HG03457 (cell line): ENCODE measurements around the gene MEIKIN.

Source experiments
- ATAC-seq: cut with Tn5 transposase; IDR thresholded peaks from one replicate; pipeline ENCODE4 v1.9.1; 2021; ENCODE audit warnings: moderate number of reproducible peaks; ENCODE audit not compliant: unreplicated experiment

MEIKIN gene

DNA sequence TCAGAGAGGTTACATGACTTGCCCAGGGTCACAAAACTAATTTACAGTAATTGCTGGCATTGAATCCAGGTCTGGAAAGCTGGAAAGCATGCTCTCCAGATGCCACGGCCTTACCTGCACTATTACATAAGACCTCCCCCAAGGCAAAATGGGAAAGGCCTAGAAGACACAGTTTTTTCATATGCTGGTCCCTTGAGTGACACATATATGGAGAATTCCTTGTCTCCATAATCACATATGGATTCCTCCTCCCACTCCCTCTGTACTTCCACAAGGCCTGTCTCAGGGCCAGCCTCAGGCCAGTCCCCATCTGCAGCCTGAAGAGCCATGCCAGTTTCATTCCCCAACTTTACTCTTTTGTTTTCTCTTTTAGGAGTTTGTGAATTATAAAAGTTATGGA lies 28.6 kb upstream of the MEIKIN start:
- ATAC-seq: no peak

GRCh38 chr5:131973089-131973712 lies 27.7 kb upstream of the MEIKIN start:
- ATAC-seq: no peak

GRCh38 chr5:131968396-131968954 lies 23.0 kb upstream of the MEIKIN start:
- ATAC-seq: no peak

- ATAC-seq: no peak
These were observed 21.1 kb upstream of the MEIKIN start for GRCh38 chr5:131966551-131966950.

- no peak for ATAC-seq
These were observed 20.5 kb upstream of the MEIKIN start for GRCh38 chr5:131965826-131966415.

DNA sequence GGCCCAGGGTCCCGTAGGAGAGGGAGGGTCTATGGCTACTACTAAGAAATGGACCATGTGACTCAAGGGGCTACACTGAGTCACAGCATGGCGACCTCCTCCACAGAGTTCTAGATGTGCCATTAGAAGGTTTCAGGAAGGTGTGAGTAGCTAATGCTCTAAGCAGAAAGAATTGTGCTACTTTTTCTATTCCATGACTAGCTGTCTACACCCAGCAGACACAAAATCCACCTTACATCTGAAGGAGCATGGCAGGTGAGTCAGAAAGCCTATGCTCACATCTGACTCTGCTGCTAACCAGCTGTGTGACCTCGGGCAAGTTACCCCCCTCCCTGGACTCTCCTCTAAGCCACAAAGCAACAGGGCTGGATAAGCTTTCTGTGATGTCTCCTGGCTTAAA lies 14.4 kb upstream of the MEIKIN start:
- ATAC-seq: no peak

- no peak for ATAC-seq
These were observed 13.7 kb upstream of the MEIKIN start for GRCh38 chr5:131959136-131959535.

GRCh38 chr5:131957721-131958441 lies 12.4 kb upstream of the MEIKIN start:
- no peak for ATAC-seq

GRCh38 chr5:131953969-131954368 lies 8.5 kb upstream of the MEIKIN start:
- no peak for ATAC-seq

DNA sequence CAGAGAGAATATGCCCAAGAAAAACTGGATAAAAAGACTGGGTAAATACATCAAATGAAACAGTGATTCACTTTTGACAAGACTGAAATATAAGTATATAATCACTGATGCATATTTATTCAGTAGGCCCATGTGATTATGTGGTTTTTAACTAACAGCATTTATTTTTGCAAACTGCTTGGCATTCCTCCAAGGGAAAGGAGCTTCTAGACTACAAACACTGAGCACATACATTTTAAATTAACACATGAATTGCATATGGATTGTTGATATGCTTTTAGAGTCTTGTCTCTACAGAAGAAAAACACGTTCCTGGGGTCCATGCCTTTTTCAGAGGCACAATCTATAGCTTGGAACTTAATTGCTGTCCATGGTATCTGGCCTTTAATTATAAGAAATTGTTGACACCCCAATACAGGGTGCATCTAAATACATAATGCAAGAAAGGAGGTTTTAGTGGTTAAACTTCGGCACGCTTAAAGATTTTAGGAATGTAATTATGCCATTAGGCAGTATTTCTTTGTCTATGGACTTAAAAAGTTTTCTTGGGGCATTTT lies 6.9 kb upstream of the MEIKIN start:
- ATAC-seq: no peak

DNA sequence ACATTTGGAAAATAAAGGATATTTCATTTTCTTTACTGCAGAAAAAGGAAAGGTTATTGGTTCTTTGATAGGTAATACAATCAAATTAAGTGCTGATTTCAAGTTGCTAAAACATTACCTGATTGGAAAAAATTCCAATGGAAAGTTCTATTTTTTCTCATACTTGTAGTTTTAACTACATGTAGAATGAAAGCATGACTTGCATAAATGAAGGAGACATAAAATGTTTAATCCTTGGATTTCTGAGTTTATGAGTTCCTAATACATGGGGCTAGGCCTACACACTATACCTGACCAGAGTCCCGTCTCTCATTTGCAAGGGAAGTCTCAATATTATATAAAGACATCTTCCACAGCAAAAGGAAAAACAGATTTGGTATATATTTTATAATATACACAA lies 5.2 kb upstream of the MEIKIN start:
- ATAC-seq: no peak

DNA sequence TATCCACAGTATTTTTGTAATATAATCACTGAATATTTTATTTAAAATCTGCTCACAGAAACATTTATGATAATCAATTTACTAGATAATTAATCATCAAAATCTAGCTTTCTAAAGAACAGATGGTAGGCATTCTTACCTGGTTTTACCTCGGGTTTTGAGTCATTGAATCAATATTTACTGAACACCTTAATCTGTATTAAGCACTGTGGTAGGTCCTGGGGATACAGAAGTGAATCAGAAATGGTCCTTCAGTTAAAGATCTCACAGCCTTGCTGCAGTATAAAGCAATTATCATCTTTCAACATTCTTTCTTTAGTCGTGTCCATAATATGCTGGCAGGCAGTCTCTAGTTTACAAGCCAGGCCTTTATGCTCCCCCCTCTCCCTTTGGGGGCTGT lies 2.0 kb upstream of the MEIKIN start:
- no peak for ATAC-seq

GRCh38 chr5:131944702-131945550 lies 537 bp downstream of the MEIKIN start:
- ATAC-seq: no peak

GRCh38 chr5:131943916-131944315 lies 1.5 kb downstream of the MEIKIN start:
- no peak for ATAC-seq

DNA sequence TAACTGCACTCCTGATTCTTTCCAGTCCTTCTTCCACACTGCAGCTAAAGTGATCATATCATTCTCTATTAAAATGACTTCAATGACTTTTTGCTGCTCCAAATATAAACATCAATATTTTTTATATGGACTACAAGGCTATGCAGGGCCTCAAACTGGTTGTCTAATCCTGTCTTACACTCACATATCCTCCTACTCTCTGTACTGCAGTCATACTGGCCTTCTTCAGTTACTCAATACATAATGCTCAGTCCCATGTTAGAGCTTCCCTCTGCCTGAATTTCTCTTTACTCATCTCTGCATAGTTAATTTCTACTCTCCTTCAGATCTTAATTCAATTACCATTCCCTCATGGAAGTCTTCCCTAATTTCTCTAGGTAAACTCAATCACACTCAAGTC lies 3.4 kb downstream of the MEIKIN start:
- no peak for ATAC-seq

DNA sequence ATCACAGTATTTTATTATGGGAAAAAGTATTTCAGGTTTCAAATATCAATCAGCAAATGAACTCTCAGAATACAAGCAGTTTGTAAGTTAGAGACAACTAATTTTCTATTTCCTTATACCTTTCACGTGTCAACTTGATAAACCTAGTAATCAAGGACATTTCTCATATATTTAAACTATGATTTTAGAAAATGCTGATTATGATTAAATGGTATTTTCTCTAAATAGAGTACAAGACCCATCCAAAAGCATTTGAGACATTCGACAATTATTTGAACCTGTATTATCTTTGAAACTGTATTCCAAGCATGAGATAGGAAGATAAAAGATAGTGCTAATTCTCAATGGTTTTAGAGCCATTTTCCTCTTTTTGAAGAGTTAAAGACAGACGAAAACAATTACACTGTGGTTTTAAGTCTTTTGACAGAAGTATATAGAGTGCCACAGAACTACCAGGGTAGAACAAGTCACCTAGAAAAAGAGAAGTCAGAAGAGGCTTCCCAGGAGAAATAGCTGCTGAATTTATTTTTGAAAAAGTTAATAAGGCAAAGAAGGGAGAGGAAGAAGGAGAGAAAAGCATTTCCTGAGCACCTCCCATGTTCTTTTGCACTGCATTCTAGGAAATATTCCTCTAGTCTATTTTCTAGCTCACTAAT lies 5.6 kb downstream of the MEIKIN start:
- ATAC-seq: no peak

DNA sequence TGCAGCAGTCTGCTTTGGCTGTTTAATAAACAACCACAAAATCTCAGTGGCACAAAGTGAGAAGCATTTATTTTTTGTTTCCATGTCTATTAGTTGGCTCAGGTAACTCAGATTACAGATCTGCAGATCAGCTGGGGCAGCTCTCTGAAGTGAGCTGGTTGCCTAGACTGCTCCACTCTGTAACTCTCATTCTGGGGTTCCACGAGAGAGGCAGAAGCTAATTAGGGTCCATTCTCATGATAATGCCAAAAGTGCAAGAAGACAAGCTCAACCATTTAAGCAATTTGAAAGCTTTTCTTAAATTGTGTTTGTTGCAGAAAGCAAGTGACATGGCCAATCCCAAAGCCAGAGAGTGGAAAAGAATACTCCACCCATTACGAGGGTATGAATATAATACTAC lies 13.2 kb downstream of the MEIKIN start:
- ATAC-seq: no peak

DNA sequence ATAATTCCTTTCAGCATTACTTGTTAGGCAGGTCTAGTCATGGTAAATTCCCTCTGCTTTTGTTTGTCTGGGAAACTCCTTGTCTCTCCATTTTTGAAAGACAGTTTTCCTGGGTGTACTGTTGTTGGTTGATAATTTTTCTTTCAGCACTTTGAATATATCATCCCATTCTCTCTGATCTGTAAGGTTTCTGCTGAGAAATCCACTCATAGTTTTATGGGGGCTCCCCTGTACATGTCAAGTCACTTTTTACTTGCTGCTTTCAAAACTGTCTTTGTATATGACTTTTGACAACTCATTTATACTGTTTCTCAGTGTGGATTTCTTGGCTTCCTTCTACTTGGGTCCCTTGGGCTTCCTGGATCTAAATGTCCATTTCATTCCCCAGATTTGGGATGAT lies 16.5 kb downstream of the MEIKIN start:
- no peak for ATAC-seq

DNA sequence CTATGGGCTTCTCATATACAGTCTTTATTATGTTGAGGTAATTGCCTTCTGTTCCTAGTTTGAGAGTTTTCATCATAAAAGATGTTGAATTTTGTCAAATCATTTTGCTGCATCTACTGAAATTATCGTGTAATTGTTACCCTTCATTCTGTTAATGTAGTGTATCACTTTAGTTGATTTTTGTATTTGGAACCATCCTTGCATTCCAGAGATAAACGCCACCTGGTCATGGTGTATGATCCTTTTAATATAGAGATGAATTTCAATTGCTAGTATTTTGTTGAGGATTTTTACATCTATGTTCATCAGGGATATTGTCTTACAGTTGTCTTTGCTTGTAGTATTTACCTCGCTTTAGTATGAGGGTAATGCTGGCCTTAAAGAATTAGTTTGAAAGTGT lies 19.3 kb downstream of the MEIKIN start:
- ATAC-seq: no peak

DNA sequence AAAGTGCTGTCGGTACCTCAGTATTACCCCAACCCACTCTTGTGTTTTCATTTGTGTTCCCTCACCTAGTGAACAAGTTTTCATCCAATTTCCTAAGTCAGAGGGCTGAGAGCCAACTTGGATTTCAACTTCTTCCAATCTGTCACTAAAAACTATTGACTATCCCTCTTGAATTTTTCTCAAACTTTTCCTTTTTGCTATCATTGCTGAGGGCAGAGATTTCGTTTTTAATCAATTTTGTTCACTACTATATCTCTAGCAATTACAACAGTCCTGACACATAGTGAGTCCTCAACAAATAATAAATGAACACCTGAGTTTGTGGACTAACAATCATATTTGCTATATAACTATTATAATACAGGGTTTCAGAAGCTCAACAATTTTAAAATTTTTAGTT lies 29.0 kb downstream of the MEIKIN start:
- ATAC-seq: no peak
